Activated gamma-delta T cell treated with anti-CD3 and anti-CD28 coated beads, Interleukin-2, amount 50 U/mL, for 16 hours (primary cell): Measurements from ENCODE around the gene HNRNPR.

Experiments used
- DNase-seq: peaks from one replicate; pipeline ENCODE4 v3.0.0-alpha.2; 2020; ENCODE audit warnings: low read depth

The HNRNPR gene

DNA sequence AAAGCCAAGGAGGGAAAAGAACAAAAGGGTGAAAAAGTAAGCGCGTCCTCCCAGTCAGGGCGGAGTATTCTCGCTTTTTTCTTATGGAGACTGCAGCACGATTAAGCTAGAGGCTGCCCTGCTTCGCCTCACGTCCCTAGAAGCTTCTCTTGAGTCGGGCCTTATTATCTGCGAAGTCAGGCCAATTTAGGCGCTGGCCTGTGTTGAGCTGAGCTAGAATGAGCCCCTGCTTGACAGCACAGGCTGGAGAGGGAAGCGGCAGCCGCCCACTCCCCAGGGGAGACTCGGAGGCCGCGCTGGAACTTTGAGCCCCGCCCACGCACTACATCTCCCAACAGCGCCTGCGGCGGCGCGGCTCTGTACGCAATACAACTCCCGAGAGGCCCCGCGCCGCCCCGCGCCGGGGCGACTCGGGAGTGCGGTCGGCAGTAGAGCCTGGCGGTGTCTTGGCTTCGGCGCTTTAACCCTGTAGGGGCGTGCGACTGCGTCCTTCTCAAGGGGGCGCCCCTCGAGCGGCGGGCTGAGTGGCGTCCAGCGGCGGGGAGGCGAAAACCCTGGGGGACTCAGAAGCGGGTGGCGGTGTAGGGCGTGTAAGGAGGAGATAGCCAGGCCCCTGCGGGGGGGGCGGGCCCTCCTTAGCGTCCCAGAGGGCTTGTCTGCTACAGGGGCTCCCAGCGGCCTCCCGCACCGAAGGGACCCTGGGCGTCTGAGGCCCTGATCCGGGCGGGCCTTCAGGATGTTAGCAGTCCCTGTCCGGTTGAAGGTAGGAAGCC lies 24.7 kb upstream of the HNRNPR start:
- DNase-seq: peak; percentile 81

DNA sequence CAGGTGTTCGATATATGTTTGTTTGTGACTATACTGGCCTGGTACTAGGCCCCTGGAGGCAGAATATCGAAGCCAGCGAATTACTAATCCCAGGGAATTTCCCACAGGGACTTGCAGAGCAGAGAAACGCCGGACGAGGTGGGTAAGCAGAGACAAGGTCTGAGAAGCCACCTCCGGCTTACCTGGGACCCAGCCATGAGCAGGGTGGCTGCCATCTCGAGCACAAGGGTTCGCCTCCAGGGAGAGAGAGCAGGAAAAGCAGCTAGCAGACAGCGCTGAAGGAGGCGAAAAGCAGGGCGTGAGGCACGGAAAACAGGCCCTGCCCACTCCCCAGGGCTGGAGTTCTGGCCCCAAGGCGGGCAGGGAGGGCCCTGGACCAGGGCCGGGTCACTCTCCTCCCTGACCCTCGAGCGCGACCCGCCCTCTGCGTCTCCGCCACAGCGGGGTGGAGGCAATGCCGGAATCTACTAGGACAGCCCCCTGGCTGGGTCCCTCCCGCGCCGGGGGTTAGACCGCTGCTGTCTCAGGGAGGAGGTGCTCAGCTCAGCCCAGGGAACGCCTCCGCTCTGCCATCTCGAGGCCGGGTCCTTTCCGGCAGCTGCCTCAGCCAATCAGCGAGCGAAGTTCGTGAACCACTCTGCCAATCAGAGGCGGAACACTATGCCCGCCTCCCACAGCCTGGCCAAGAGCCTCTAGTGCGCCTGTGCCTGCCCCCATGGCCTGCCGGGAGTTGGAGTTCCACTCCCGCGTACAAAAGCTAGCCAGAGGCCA lies 23.9 kb upstream of the HNRNPR start:
- DNase-seq: peak; percentile 97

DNA sequence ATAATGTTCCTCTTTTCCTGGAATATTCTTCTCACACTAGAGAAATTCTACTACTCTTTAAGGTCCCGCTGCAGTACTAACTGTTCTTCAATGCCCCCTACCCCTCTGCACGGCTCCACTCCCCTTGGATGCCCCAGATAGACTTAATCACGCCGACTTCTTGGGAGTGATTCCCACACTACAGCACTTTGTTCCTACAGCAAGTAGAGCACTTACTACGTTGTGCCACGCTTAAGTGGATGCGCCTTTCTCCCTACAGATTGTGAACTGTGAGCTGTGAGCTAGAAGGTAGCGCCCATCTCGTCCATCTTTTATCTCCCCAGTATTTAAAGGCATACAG lies 23.3 kb upstream of the HNRNPR start:
- DNase-seq: no peak

DNA sequence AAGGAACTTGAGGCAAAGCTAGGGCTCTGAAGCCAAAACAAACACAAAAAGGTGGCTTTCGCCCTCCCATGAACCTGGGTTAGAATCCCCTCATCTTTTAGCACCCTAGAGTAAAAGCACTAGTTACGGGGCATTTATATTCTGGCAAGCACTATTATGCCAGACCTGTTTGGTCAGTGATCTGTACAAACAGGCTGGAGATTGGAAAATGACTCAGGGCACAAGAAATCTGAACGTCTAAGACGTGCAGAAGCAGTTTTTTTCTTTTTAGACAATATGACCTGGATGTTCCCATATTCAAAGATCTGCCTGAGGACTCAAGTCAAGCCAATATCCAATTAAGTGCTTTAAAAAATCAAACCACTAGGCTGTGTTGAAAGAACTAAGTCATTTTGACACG lies 22.5 kb upstream of the HNRNPR start:
- no peak for DNase-seq

DNA sequence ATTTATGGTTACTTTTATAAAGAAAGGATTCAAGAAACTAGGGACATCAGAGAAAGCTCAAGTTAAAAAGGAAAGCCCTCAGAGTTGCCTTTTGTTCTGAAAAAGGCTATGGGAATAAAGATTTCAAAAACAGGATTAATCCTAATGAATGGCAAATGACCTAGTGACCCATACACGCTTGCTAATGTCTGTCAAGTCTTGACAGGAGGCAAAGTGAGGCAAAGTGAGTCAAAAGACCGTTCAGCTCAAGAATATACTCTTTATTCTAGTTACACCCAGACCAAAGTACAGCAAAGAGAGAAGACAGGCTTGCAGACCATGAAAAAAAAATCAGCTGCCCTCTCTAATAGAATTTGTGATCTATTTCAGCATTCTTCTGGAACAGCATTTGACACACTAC lies 22.1 kb upstream of the HNRNPR start:
- no peak for DNase-seq

DNA sequence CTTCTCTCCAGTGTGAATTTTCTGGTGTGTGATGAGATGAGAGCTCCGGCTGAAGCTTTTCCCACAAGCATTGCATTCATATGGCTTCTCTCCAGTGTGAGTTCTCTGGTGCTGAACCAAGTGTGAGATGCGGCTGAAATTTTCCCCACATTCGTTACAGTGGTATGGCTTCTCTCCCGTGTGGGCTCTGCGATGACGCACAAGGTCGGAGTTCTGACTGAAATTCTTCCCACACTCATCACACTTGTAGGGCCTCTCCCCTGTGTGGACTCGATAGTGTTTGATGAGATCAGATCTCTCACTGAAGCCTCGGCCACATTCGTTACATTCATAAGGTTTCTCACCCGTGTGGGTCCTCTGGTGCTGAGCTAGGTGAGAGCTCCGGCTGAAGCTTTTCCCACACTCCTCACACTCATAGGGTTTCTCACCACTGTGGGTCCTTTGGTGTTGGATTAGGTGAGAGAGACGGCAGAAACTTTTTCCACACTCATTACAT lies 18.2 kb upstream of the HNRNPR start:
- DNase-seq: no peak

DNA sequence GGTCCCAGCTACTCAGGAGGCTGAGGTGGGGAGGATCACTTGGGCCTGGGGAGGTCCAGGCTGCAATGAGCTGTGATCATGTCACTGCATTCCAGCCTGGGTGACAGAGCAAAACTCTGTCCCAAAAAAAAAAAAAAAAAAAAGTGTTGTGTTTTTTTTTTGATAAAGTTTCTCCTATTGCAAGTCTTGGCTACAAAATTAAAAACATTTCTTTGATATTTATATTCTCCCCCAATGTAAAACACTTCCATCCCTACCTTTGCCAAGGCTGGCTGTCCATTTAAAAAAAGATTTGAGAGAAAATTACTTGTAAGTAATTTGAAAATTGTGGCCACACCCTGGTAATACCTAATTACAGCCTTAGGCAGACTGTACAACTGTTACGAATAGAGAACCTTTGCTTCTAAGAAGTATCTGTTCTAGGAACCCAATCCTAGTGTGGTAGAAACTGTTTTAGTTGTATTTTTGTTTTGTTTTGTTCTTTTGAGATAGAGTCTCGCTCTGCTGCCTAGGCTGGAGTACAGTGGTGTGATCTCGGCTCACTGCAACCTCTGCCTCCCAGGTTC lies 14.3 kb upstream of the HNRNPR start:
- DNase-seq: no peak

DNA sequence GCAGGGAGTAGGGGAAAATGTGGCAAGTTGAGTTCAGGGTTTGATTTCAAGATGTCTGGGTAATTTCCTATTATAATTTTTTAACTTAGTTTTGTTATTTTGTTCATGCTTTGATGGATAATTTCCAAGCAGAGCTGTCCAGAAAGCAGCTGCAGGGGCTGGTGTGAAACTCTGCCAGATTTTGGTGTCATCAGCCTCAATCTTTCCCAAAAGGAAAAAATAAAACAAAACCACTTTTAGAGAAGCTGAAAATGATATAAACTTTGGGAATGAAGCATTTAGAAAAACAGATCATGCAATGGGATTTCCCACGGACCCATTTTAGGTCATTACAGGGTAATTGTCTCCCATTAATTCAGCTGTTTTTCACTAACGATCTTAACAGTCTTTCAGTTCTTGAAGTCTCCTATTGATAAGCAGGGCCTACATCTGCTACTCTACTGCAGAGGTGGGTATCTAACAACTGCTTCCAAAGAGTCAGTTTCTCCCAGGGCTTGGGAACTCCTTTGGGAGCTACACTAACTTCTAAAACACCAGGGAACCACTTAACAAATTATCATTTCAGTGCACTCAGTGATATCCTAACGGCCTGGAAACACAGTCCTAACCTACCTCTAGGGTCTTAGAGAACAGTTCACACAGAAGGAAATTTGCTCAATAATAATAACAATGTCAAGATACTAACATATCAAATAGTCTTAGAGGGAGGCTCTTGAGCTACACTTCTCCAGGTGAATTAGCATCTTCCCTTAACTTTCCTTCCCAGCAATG lies 13.2 kb upstream of the HNRNPR start:
- no peak for DNase-seq

DNA sequence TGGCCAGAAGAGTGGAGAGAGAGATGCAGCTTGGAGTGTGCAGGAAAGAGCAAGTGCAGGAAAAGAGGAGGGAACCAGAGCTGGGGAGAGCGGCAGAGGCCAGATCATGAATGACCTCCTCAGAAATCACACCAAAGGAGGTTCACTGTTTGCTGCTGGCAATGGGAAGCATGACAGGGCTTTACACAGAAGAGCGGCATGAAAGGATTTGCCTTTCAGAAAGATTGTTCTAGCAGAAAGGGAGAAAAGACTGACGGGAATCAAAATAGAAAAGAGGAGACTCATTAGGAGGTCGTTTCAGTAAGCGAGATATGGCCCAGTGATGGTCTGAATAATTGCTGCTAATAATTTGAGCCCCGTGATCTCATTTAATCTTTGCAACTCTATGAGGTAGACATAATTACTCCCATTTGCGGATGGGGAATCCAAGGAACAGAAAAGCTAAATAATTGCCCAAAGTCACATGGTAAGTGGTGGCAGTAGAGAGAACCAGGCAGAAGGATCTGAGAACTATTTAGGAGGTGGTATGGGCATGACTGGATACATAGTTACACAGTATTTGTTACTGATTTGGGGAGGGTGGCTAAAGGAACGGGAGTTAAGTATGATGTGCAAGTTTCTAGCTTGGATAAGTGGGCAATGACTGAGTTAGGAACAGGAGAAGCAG lies 12.5 kb upstream of the HNRNPR start:
- DNase-seq: no peak

DNA sequence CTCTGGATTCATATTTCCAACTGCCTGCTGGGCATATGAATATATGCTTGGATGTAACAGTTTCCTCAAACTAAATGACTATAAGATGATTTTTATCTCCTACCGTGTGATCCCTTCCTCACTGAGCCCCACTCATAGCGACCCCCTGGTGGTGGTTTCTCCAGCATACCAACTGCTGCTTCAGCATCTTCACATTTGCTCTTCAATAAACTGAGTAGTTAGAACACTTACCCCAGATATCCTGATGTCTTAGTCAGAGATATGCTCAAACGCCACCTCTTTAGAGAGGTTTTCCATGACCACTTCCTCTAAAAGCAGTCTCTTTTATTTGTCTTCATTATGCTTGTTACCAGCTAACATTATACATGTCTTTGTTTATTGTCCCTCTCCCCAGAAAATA lies 10.2 kb upstream of the HNRNPR start:
- DNase-seq: no peak

DNA sequence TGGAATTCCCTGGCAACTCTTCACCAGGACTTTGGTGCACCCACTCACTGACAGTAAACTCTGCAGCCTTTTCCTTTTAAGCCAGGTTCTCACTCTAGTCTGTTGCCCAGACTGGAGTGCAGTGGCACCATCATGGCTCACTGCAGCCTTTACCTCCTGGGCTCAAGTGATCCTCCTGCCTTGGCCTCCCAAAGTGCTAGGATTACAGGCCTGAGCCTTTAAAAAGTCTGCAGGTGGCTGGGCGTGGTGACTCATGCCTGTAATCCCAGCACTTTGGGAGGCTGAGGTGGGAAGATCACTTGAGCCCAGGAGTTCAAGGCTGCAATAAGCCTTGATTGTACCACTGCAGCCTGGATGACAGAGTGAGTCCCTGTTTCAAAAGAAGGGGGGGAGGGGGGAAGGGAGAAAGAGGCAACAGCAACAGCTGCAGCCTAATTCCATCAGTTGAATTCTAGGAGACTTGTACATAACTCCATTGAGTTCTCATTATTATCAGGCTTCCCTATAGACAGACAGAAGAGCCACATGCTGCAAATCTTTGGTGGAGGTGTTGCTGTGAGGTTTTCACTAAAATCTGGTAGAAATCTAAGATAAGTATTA lies 8.1 kb upstream of the HNRNPR start:
- DNase-seq: no peak

DNA sequence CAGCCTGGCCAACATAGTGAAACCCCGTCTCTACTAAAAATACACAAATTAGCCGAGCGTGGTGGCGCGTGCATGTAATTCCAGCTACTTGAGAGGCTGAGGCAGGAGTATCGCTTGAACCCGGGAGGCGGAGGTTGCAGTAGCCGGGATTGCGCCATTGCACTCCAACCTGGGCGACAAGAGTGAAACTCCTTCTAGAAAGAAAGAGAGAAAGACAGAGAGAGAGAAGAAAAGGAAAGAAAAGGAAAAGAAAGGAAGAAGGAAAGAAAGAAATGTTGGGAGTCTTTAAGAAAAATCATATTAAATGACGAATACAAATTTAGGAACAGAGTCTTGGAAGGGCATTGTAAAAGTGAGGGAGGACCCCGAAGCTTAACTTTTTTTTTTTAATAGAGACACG lies 1.8 kb upstream of the HNRNPR start:
- DNase-seq: no peak

DNA sequence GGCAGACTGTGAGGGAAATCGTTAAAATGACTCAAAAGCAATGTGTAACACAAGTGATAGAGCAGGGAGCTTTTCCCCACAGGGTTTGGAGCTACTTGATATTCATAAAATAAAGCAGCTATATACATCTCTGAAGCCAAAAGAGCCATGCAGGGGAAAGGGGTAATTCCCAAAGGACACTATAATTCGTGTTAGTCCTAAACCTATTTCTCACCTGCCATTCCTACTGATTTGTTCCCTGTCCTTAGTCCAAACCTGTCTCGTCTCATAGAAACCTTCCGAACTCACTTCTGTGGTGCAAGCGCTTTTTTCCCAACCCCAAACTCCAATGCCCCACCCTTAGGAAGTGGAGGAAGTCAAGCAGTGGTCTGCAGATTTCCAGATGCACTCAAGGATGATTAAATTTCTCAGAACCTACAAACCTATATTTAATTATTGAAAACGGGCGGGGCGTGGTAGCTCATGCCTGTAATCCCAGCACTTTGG lies 946 bp upstream of the HNRNPR start:
- no peak for DNase-seq

DNA sequence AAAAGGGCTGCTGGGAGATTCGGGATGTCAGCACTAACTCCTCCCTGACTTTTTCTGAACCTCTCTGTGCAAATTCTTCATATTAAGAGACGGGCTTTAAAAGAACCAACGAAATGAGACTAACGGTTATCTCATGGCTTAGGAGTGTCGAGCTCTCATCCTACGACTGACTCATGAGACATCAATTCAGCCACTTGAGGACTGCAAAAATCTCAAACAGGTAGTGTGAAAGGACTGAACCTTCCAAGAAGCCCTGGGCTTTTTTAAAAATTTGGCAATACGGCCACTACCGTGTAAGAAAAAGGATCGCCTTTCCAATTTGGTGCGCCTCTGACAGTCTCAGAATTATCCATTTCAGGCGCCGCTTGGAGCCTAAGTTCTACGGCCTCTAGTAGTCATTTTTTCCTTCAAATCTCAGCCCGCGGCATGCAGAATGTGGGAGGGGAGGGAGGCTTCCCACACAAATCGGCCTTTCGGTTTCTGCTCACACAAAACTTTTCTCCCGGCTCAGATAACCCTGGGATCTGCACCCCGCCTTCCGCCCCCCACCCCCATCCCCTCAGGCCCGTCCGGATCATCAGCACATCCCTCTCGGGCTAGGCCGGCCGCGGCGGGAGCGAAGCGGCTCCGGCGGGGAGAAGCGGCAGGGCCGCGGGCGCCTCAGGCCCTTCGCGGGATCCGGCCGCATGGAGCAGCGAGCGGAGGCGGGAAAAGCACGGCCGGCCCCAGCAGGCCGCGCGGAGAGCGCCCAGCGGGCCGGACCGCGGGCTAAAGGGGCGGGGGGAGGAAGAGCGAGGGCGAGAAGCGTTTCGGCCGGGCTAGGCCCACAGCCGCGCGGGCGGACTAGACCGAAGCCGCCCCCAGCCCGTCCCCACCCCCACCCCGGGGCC lies 618 bp downstream of the HNRNPR start:
- DNase-seq: peak; percentile 24

DNA sequence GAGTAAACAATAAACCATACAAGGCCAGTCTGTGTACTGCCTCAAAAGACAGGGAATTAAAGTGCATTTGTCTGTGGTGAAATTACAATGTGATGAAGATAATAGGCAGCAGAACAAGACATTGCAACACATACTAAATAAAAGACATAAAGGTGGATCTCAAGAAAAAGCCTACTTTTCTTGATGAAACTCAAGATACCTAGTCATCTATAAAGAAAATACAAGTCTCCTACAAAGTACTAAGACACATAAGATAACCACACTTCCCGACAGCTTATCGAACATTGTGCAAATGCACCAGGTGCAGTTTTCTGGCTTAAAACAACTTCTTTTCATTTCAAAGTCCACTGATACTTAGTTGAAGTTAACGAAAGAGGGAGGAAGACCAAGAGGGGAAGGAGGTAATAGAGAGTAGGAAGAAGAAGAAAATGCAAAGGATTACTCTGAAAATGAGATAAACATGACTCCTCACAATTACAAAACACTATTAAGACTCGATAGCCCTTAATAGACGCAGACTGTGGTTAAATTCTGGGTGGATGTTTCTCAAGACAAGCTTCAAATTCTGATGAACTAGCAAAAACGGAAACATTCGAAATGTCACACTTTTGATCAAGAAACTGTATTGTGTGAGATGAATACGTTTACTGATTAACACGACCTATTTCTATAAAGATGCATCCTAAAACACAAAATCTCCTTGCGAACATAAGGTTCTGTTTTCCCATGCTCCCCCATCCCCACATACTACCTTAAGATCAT lies 2.0 kb downstream of the HNRNPR start:
- DNase-seq: no peak

DNA sequence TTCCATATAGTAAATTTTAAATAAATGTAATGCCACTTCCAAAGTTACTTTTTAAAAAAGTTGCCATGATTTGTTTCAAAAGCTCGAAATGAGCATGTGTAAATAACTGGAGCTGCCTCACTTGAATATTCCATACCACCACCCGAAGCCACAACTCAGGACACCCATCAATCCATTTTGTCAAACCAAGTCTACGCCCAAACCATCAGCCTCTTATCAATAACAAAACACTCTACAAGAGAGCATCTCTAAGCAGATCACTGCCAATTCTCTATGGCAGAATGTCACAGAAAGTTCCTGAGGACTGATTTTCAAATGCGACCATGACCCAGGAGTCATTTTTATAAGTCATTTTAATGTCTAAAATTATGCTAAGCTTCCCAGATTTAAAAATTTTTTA lies 4.5 kb downstream of the HNRNPR start:
- no peak for DNase-seq

DNA sequence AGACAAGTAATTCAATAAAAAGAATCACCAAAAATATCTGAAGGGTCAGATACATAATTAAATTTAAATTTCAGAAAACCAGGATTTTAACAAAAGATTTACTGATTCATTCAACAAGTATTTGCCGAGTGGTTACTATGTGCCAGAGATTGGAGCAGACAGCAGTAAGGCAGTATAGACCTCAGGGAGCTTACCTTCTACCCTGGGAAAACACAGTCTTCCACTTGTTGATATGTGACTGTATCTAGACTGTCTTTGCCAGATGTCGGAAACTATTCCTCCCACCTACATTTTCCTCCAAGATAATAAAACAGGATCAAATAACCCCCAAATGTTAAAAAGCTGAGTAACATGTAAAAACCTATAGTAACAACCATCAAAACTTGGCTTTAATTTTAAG lies 6.2 kb downstream of the HNRNPR start:
- no peak for DNase-seq

DNA sequence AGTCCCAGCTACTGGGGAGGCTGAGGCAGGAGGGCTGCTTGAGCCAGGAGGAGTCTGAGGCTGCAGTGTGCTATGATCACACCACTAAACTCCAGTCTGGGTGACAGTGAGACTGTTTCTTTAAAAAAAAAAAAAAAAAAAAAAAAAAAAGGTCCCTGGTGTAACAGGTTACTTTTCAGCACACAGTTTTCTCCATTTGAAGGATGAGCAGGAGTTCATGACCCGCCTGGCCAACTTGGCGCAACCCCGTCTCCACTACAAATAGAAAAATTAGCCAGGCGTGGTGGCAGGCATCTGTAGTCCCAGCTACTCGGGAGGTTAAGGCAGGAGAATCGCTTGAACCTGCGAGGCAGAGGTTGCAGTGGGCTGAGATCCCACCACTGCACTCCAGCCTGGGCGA lies 12.4 kb downstream of the HNRNPR start:
- DNase-seq: no peak

DNA sequence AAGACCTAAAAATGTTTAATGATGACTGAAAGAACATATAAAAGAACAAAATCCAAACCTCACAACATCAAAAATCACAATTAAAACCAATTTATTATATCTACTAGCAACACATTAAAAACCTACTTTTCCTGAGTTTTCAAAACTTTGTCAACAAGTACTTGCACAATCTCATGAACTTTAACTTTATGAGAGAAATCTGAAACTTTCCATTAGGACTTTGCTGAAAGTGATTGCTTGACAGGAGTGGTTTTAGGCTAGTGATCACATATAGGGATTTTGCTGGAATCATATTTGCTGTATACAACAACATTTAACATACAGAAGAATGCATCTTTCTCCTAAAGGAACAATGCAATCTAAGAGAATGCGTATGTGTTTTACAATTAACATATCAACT lies 13.2 kb downstream of the HNRNPR start:
- DNase-seq: no peak

DNA sequence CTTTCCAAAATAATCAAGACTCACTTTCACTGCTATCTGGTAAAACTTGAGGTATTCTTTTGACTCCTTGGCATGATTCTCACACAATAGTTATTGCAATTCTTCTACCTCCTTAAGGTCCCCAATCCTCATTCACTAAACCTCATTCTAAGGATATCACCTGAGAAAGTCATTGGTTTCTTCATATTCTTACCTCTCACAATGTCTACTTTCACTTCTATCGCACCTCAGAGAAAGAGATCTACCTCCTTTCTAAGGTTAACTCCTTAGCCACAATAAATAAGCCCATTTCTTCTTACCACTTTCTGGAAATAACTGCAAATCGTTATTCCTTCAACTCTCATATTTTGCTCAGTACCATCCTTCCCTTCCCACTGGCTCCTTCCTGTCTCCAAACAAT lies 18.7 kb downstream of the HNRNPR start:
- no peak for DNase-seq
